ENCODE measurements around the gene DIP2C.

Gene DIP2C

DNA sequence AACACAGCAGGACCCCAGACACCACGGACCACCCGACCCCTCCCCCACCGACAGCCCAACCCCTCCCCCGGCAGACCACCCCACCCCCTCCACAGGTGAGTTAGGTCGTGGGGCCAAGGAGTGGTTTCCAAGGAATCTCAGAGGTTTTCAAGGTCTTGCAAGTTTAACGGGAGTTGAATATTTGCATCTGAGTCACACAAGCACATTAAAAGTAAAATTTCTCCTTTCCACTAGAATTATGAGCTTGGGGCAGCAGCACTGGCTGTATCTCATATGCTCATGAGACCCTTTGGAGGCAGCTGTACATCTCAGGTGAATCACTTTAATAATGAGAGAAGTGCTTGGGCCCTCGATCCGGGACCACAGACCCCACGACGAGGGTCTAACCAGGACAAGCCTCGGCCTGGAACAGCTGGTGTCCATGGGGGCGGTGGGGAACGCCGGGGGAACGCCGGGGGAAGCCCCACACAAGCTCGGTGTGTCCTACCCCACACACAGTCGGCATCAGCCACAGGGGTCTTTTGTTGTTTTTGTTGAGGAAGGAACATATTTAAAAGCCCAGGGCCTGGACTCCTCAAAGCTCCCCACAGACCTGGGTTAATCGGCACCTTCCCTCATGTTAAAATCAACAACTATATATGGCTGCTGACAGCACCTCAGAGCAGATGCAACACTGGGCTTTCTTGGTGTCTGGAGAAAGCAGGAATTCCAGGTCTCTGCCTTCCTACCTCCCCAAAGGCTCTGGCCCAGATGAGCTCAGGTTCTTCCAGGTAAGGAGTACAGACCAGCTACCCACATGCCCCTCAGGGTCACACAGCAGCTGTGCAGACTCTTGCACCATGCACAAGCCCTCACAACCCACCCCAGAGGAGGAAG, 130.3 kb downstream of the DIP2C start:
- Histone ChIP-seq H3K9me3 (replicated peaks; ENCODE audit: low read length) (peaks cover under 1% of the 10 kb centered on the region), H3K27me3 (ENCODE audit: control insufficient read depth, insufficient read depth, low read length) (no peaks in the 10 kb centered on the region), H3K9ac (ENCODE audit: low read depth, low read length) (no peak overlapping the region), H3K4me1 (ENCODE audit: control insufficient read depth, insufficient read depth, low read length) (peaks cover 6% of the 10 kb centered on the region), H3K36me3 (ENCODE audit: insufficient read depth, low read length) (no peaks in the 10 kb centered on the region), H3K4me2 (ENCODE audit: low read length) (no peak overlapping the region), H3K4me3 (ENCODE audit: low read length) (no peak overlapping the region)

- Histone ChIP-seq H3K4me3 (ENCODE audit: low read length) (no peak overlapping the region), H3K9me3 (replicated peaks; ENCODE audit: low read length) (no peaks in the 10 kb centered on the region), H3K4me1 (ENCODE audit: control insufficient read depth, insufficient read depth, low read length) (peaks cover 11% of the 10 kb centered on the region), H3K9ac (ENCODE audit: low read depth, low read length) (no peak overlapping the region), H3K27me3 (ENCODE audit: control insufficient read depth, insufficient read depth, low read length) (no peaks in the 10 kb centered on the region), H3K4me2 (ENCODE audit: low read length) (no peak overlapping the region), H3K36me3 (ENCODE audit: insufficient read depth, low read length) (no peaks in the 10 kb centered on the region)
These were observed 131.1 kb downstream of the DIP2C start for GRCh38 chr10:558364-558763.

DNA sequence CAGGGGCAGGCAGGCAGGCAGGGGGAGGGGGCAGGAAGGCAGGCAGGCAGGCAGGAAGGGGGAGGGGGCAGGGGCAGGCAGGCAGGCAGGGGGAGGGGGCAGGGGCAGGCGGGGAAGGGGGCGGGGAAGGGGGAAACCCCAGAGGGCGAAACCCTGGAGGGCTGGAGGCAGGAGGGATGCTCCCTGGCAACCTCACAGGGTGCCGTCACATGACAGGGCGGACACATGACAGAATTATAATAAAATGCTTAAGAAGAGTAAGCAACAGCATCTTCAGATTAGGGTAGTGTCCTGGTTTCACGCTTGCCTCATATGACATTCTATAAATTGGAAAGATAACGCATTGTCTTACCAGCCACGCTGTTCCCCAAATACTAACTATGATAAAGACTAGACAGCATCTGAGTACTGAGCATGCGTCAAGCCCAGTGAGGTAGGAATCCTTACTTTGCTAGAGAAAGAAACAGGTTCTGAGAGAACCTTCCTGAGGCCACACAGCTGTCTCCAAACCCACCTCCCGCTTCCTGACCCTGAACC, 131.6 kb downstream of the DIP2C start:
- Histone ChIP-seq H3K9me3 (replicated peaks; ENCODE audit: low read length) (no peaks in the 10 kb centered on the region), H3K36me3 (ENCODE audit: insufficient read depth, low read length) (no peaks in the 10 kb centered on the region), H3K9ac (ENCODE audit: low read depth, low read length) (no peak overlapping the region), H3K4me1 (ENCODE audit: control insufficient read depth, insufficient read depth, low read length) (peaks cover 11% of the 10 kb centered on the region), H3K4me3 (ENCODE audit: low read length) (no peak overlapping the region), H3K4me2 (ENCODE audit: low read length) (no peak overlapping the region), H3K27me3 (ENCODE audit: control insufficient read depth, insufficient read depth, low read length) (no peaks in the 10 kb centered on the region)

DNA sequence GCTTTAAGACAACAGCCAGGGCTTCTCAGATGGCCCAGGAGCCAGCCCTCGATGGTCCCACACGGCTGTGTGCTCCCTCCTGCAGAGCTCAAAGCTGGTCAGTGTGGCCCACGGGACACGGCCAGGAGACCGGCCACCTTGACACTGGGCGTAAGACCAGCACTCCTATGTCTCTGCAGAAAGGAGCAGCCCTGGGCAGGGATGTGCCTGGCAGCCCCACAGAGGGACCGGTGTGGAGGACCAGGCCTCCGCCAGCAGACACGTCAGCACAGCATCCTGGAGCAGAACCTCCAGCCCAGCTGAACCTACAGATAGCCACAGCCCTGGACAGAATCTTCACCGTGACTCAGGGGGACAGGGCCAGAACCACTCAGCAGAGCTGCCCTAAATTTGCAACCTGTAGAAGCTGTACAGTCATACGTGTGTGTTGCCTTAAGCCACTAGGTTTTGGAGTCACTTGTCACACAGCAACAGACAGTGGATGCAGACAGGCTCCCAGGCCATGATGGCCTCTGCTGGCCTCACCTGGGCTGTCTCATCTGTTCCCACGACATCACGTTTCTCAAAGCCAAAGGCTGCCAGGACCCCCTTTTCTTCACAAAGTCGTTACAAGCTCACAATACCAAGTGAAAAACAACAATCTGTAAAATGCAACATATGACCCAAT, 132.4 kb downstream of the DIP2C start:
- Histone ChIP-seq H3K4me2 (ENCODE audit: low read length) (no peak overlapping the region), H3K36me3 (ENCODE audit: insufficient read depth, low read length) (no peaks in the 10 kb centered on the region), H3K9me3 (replicated peaks; ENCODE audit: low read length) (no peaks in the 10 kb centered on the region), H3K9ac (ENCODE audit: low read depth, low read length) (no peak overlapping the region), H3K4me3 (ENCODE audit: low read length) (no peak overlapping the region), H3K4me1 (ENCODE audit: control insufficient read depth, insufficient read depth, low read length) (peaks cover 11% of the 10 kb centered on the region), H3K27me3 (ENCODE audit: control insufficient read depth, insufficient read depth, low read length) (no peaks in the 10 kb centered on the region)

DNA sequence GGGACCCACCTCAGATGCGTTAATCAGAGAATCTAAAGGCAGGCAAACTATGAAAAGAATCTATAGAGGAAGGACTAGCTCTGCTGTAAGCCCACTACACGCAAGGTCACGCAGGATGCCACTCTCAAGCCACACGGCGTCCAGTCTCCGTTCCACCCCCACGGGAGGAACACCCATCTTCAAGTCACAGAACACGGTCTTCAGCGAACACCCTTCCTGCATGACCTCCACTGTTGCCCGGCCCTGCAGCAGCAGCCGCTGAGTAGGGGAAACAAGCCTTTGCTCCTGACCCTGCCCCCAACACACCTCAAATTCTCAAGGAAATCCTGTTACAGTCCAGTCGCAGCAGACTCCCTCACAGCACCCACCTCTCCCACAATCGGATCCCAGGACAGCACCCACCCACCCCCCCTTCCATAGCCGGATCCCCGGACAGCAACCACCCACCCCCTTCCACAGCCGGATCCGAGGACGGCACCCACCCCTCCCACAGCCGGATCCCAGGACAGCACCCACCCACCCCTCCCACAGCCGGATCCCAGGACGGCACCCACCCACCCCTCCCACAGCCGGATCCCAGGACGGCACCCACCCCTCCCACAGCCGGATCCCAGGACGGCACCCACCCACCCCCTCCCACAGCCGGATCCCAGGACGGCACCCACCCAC, 133.7 kb downstream of the DIP2C start:
- Histone ChIP-seq H3K4me1 (ENCODE audit: control insufficient read depth, insufficient read depth, low read length) (peaks cover 11% of the 10 kb centered on the region), H3K27me3 (ENCODE audit: control insufficient read depth, insufficient read depth, low read length) (no peaks in the 10 kb centered on the region)

GRCh38 chr10:555281-555680, 134.2 kb downstream of the DIP2C start:
- Histone ChIP-seq H3K9ac (ENCODE audit: low read depth, low read length) (no peak overlapping the region), H3K4me1 (ENCODE audit: control insufficient read depth, insufficient read depth, low read length) (peaks cover 11% of the 10 kb centered on the region), H3K9me3 (replicated peaks; ENCODE audit: low read length) (no peaks in the 10 kb centered on the region), H3K27me3 (ENCODE audit: control insufficient read depth, insufficient read depth, low read length) (no peaks in the 10 kb centered on the region), H3K36me3 (ENCODE audit: insufficient read depth, low read length) (no peaks in the 10 kb centered on the region), H3K4me2 (ENCODE audit: low read length) (no peak overlapping the region), H3K4me3 (ENCODE audit: low read length) (no peak overlapping the region)

More for the DNA sequence above, 133.7 kb downstream of the DIP2C start:
- no peak overlapping the region for H3K9ac ChIP-seq (ENCODE audit: low read depth, low read length)
- no peaks in the 10 kb centered on the region for H3K9me3 ChIP-seq (replicated peaks; ENCODE audit: low read length)
- no peak overlapping the region for H3K4me2 ChIP-seq (ENCODE audit: low read length)
- H3K36me3 ChIP-seq (ENCODE audit: insufficient read depth, low read length) = no peaks in the 10 kb centered on the region
- H3K4me3 ChIP-seq (ENCODE audit: low read length) = no peak overlapping the region

DNA sequence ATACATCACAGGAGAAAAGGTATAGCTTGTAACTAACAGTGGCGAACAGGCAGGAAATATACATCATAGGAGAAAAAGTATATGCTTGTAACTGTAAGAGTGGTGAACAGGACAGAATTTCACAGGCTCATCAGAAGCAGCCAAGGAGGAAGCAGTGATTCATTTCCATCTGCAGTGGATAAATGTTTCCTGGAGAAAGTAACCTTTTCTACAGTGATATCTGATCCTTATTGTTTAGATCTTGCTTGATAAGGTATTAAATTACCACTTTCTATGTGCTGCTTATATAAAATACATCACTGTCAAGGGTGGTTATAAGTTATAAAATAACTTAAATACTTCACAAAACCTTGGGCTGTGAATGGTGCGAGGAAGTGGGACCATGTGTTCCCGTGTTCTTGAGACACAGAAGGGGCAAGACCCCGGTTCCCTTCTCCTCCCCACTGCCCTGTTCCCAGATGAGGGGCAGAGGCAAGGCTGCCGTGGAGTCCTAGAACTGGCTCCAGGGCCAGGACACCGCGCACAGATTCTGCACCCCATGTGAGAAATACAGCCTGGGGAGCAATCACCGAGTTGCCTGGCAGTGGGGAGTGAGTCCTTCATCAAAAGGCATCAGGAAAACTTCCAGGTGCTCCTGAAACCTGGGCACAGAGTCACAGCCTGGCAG, 135.2 kb downstream of the DIP2C start:
- Histone ChIP-seq H3K9ac (ENCODE audit: low read depth, low read length) (no peak overlapping the region), H3K27me3 (ENCODE audit: control insufficient read depth, insufficient read depth, low read length) (no peaks in the 10 kb centered on the region), H3K9me3 (replicated peaks; ENCODE audit: low read length) (no peaks in the 10 kb centered on the region), H3K4me3 (ENCODE audit: low read length) (no peak overlapping the region), H3K4me2 (ENCODE audit: low read length) (no peak overlapping the region), H3K4me1 (ENCODE audit: control insufficient read depth, insufficient read depth, low read length) (peaks cover 11% of the 10 kb centered on the region), H3K36me3 (ENCODE audit: insufficient read depth, low read length) (no peaks in the 10 kb centered on the region)

- Histone ChIP-seq H3K36me3 (ENCODE audit: insufficient read depth, low read length) (no peaks in the 10 kb centered on the region), H3K4me3 (ENCODE audit: low read length) (no peak overlapping the region), H3K4me2 (ENCODE audit: low read length) (no peak overlapping the region), H3K9me3 (replicated peaks; ENCODE audit: low read length) (no peaks in the 10 kb centered on the region), H3K4me1 (ENCODE audit: control insufficient read depth, insufficient read depth, low read length) (peaks cover 11% of the 10 kb centered on the region), H3K27me3 (ENCODE audit: control insufficient read depth, insufficient read depth, low read length) (no peaks in the 10 kb centered on the region), H3K9ac (ENCODE audit: low read depth, low read length) (no peak overlapping the region)
These were observed 136.2 kb downstream of the DIP2C start for GRCh38 chr10:553233-553632.

- Histone ChIP-seq H3K27me3 (ENCODE audit: control insufficient read depth, insufficient read depth, low read length) (no peaks in the 10 kb centered on the region), H3K9me3 (replicated peaks; ENCODE audit: low read length) (no peaks in the 10 kb centered on the region), H3K9ac (ENCODE audit: low read depth, low read length) (no peak overlapping the region), H3K36me3 (ENCODE audit: insufficient read depth, low read length) (no peaks in the 10 kb centered on the region), H3K4me1 (ENCODE audit: control insufficient read depth, insufficient read depth, low read length) (peaks cover 11% of the 10 kb centered on the region), H3K4me2 (ENCODE audit: low read length) (no peak overlapping the region), H3K4me3 (ENCODE audit: low read length) (no peak overlapping the region)
These were observed 136.8 kb downstream of the DIP2C start for GRCh38 chr10:552679-553078.

GRCh38 chr10:551373-552252, 137.9 kb downstream of the DIP2C start:
- no peaks in the 10 kb centered on the region for H3K9me3 ChIP-seq (replicated peaks; ENCODE audit: low read length)
- no peak overlapping the region for H3K4me2 ChIP-seq (ENCODE audit: low read length)
- H3K9ac ChIP-seq (ENCODE audit: low read depth, low read length) = no peak overlapping the region
- H3K4me1 ChIP-seq (ENCODE audit: control insufficient read depth, insufficient read depth, low read length) = peaks cover 11% of the 10 kb centered on the region
- H3K27me3 ChIP-seq (ENCODE audit: control insufficient read depth, insufficient read depth, low read length) = no peaks in the 10 kb centered on the region
- no peak overlapping the region for H3K4me3 ChIP-seq (ENCODE audit: low read length)
- H3K36me3 ChIP-seq (ENCODE audit: insufficient read depth, low read length) = no peaks in the 10 kb centered on the region
